Hematopoietic multipotent progenitor cell treated with erythropoietin and hydrocortisone succinate and interleukin-3 and kit ligand, for 8 days (in vitro differentiated cells): ENCODE measurements around the gene LSR.

ENCODE experiments used
- DNase-seq: peaks from one replicate; pipeline ENCODE4 v3.0.0-alpha.2; 2015

Gene LSR

DNA sequence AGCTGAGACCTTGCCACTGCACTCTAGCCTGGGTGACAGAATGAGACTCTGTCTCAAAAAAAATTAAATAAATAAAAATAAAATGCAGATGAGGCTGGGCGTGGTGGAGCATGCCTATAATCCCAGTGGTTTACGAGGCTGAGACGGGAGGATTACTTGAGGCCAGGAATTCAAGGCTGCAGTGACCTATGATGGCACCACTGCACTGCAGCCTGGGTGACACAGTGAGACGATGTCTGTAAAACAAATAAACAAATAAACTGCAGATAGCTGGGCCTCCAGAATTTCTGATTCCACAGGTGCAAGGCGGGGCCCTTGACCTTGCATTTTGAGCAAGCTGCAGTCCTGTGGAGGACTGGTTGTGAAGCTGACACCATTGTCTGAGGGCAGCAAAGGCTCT, 40.1 kb downstream of the LSR start:
- DNase-seq: no peak

- DNase-seq: no peak
These were observed 41.8 kb downstream of the LSR start for GRCh38 chr19:35290381-35291127.

DNA sequence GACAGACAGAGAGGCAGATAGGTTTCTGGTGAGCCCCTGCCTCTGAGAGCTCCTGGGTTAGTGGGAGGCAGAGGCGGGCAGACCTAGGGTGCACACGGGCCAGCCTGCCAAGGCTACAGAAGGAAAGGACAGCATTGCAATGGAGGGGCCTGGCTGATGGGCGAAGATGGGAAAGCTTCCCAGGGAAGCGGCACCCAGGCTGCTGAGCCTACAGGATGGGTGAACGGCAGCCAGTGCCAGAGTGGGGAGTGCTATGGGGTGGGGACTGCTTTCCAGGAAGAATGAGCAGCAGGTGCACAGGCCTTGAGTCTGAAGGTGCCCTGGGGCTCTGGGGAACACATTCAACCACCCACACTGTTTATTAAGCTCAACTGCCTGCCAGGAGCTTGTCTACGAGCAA, 42.5 kb downstream of the LSR start:
- DNase-seq: no peak

DNA sequence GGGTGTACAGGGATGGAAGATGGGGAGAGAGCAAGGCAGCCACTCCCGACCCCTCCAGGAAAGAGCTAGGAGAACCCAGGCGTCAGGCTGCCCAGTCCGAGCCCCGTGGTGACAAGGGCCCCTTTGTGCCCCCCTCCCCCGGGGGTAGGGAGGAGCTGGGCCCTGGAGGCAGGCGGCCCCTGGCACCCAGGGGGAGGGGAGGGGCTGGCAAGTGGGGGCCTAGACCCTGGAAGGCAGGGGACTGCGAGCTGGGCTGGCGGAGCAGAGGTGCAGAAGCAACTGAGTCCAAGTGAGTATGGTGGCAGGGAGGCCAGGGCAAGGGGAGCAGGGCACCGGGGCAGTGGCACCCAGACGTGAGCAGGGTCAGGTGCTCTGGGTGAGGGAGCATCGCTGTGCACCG, 43.1 kb downstream of the LSR start, which contains the start of gene MAG:
Gene MAG (plus strand): TSS at position 246 of the 400 bp plus-strand sequence. CDS start 3,248 bp downstream, outside the sequence.
- DNase-seq: no peak

- no peak for DNase-seq
These were observed 43.9 kb downstream of the LSR start for GRCh38 chr19:35292421-35293362.

- no peak for DNase-seq
These were observed 44.5 kb downstream of the LSR start for GRCh38 chr19:35293363-35293739.

DNA sequence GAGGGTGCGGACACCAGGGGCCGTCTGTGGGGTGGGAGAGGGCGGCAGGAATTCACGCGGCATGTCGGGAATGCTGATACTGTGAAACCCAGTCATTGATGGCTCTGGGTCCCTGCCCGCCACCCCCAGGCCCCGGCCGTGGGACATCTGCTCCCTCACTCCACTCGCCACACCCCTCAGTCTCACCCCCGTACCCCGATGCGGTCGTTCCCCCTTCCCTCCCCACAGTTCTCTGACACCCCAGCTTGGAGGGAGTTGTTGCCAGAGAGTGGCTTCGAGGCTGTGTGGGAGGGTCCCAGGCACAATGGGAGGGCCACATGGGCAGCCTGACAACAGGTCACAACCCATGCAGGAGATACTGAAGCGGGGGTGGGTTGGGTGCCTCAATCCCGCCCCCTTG, 45.0 kb downstream of the LSR start:
- DNase-seq: no peak

DNA sequence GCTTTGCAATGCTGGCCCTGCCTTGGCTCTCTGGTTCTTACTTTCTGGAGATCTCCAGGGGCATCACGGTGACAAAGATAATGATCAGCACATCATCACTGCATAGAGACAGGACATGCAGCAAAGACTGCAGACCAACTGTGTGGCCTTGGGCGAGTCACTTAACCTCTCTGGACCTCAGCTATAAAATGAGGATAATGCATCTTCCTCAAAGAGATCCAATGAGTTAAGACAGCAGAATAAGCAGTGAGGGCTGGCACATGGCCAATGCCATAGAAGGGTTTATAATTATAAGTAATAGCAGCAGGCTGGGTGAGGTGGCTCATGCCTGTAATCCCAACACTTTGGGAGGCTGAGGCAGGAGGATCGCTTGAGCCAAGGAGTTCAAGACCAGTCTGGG, 45.5 kb downstream of the LSR start:
- DNase-seq: no peak

- no peak for DNase-seq
These were observed 46.3 kb downstream of the LSR start for GRCh38 chr19:35294859-35295791.

- no peak for DNase-seq
These were observed 47.1 kb downstream of the LSR start for GRCh38 chr19:35295792-35296462.

- no peak for DNase-seq
These were observed 48.1 kb downstream of the LSR start for GRCh38 chr19:35296644-35297514.

- no peak for DNase-seq
These were observed 48.7 kb downstream of the LSR start for GRCh38 chr19:35297515-35297848.

- DNase-seq: no peak
These were observed 49.1 kb downstream of the LSR start for GRCh38 chr19:35297922-35298321.

DNA sequence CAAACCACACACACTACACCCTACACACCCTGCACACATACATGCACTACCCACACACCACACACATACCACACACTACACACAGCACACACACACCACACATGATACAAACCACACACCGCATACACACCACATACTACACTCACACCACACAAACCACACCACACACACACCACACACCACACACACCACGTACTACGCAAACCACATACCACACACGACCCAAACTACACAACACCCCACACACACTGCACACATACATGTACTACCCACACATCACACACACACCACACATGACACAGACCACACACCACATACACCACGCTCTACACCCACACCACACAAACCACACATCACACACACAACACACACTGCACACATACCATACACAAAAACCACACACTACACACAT, 49.8 kb downstream of the LSR start:
- DNase-seq: no peak

DNA sequence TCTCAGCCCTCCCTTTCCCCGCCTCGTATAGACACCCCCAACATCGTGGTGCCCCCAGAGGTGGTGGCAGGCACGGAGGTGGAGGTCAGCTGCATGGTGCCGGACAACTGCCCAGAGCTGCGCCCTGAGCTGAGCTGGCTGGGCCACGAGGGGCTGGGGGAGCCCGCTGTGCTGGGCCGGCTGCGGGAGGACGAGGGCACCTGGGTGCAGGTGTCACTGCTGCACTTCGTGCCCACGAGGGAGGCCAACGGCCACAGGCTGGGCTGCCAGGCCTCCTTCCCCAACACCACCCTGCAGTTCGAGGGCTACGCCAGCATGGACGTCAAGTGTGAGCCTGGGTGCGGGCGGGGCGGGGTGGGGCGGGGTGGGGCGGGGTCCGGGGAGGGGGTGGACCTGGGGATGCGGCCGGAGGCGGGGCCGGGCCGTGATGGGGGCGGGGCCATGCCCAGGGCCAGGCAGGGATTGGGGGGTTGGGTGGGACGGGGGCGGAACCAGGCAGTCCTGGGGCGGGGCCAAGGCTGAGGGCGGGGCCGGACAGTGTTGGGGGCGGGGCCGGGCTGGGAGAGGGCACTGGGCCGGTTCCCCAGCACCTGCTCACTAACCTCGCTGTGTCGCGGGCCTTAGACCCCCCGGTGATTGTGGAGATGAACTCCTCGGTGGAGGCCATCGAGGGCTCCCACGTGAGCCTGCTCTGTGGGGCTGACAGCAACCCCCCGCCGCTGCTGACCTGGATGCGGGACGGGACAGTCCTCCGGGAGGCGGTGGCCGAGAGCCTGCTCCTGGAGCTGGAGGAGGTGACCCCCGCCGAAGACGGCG, 50.9 kb downstream of the LSR start:
- DNase-seq: no peak

DNA sequence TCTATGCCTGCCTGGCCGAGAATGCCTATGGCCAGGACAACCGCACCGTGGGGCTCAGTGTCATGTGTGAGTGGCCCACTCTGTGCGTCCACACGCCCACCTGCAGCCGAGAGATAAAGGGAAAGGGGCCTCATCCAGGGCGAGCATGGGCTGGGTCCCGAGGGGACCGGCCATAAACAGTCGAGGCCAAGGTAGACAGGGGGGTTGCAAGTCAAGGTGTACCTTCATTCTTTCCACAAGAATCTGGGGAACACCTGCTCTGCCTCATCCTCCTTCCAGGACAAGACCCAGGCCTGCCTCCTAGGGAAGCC, 51.5 kb downstream of the LSR start:
- DNase-seq: no peak

- no peak for DNase-seq
These were observed 53.2 kb downstream of the LSR start for GRCh38 chr19:35301961-35302360.

DNA sequence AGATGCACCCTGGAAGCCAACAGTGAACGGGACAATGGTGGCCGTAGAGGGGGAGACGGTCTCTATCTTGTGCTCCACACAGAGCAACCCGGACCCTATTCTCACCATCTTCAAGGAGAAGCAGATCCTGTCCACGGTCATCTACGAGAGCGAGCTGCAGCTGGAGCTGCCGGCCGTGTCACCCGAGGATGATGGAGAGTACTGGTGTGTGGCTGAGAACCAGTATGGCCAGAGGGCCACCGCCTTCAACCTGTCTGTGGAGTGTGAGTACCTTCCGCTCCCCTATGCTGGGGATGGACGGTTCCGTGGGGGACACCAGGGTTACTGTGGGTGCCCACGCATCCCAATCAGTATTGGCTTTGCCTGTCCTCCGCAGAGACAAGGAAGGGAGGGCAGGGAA, 53.6 kb downstream of the LSR start:
- DNase-seq: no peak

DNA sequence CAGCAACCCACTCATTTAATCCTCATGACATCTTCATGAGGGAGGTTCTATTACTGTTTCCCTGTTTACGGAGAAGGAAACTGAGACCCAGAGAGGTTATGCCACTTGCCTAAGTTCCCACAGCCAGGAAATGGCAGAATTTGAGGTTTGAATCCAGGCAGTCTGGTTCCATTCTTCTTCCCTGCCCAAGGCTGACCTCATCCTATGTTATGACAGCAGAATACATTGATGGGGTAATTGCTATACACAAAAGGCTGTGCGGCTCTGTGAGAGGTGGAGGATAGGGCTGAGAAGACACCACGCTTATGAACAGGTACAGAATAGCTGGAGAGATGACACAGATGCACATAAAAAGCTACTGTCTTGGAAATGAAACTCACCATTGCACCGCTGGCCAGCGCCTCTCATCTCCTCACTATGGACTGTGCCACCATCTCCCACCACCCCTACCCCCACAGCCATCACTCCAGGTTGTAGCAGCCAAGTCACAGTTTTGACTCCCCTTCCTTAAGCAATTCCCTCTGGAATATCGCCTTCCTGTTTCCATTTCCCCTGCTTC, 54.6 kb downstream of the LSR start:
- no peak for DNase-seq

- DNase-seq: no peak
These were observed 55.2 kb downstream of the LSR start for GRCh38 chr19:35304036-35304435.
